Loucy (cell line): ENCODE results near the gene SLC2A4RG.
A peak's percentile ranks its signal among the peaks of the same experiment; 100 is the strongest.

ENCODE experiments used
- H2AFZ ChIP-seq: fragments of 200-600 bp; sonication (generic); 2 replicates; pipeline ENCODE4 v1.6.0; 2016; ENCODE audit warnings: antibody characterized with exemption, mild to moderate bottlenecking, low read length, moderate library complexity
- H3F3A ChIP-seq: fragments of 200-600 bp; 2 replicates; pipeline ENCODE4 v1.6.0; 2016; ENCODE audit warnings: antibody characterized with exemption, low read depth, mild to moderate bottlenecking
- H3K27me3 ChIP-seq: fragments of 200-600 bp; sonication (generic); 2 replicates; pipeline ENCODE4 v1.6.1; 2014; ENCODE audit warnings: low read length, mild to moderate bottlenecking; ENCODE audit not compliant: insufficient read depth, poor library complexity, severe bottlenecking
- H3K36me3 ChIP-seq: fragments of 200-600 bp; sonication (generic); 2 replicates; pipeline ENCODE4 v1.6.1; 2016; ENCODE audit warnings: low read length; ENCODE audit not compliant: insufficient read depth
- H3K4me1 ChIP-seq: fragments of 200-600 bp; sonication (generic); 2 replicates; pipeline ENCODE4 v1.5.1; 2014; ENCODE audit warnings: low read length, mild to moderate bottlenecking; ENCODE audit not compliant: insufficient read depth, poor library complexity, severe bottlenecking
- H3K4me2 ChIP-seq: fragments of 200-600 bp; sonication (generic); 2 replicates; pipeline ENCODE4 v1.6.0; 2014; ENCODE audit warnings: antibody characterized with exemption, low read length, low read depth, mild to moderate bottlenecking; ENCODE audit not compliant: poor library complexity, severe bottlenecking
- H3K4me3 ChIP-seq: fragments of 200-600 bp; sonication (generic); 2 replicates; pipeline ENCODE4 v1.5.1; 2014; ENCODE audit warnings: low read length, mild to moderate bottlenecking, mixed read lengths; ENCODE audit not compliant: poor library complexity, severe bottlenecking
- H3K79me2 ChIP-seq: fragments of 200-600 bp; sonication (generic); 2 replicates; pipeline ENCODE4 v1.6.1; 2014; ENCODE audit warnings: low read length; ENCODE audit not compliant: insufficient read depth
- H3K9ac ChIP-seq: fragments of 200-600 bp; sonication (generic); 2 replicates; pipeline ENCODE4 v1.6.0; 2014; ENCODE audit warnings: mild to moderate bottlenecking, low read depth, low read length, moderate library complexity; ENCODE audit not compliant: poor library complexity, severe bottlenecking
- H3K9me2 ChIP-seq: fragments of 200-600 bp; sonication (generic); replicated peaks from 2 replicates; pipeline ENCODE4 v1.6.1; 2016; ENCODE audit warnings: low read depth, low read length, mixed read lengths
- H3K9me3 ChIP-seq: fragments of 200-600 bp; sonication (generic); 2 replicates; pipeline ENCODE4 v1.6.1; 2014; ENCODE audit warnings: mild to moderate bottlenecking, antibody characterized with exemption, low read length, low read depth; ENCODE audit not compliant: insufficient read depth
- H4K20me1 ChIP-seq: fragments of 200-600 bp; sonication (generic); 2 replicates; pipeline ENCODE4 v1.6.0; 2014; ENCODE audit warnings: antibody characterized with exemption, low read length, mild to moderate bottlenecking; ENCODE audit not compliant: insufficient read depth, poor library complexity, severe bottlenecking
- EZH2phosphoT487 ChIP-seq: fragments of 200-600 bp; IDR thresholded peaks from 2 replicates; pipeline ENCODE4 v1.6.1; 2018; ENCODE audit warnings: antibody characterized with exemption, mild to moderate bottlenecking, moderate library complexity, borderline replicate concordance
- TF ChIP-seq, protein P1 (sequence below): fragments of 200-600 bp; sonication (generic); conservative IDR thresholded peaks from 2 replicates; pipeline ENCODE4 v1.5.1; 2014; ENCODE audit warnings: mild to moderate bottlenecking, antibody characterized with exemption, low read length

The SLC2A4RG gene, protein sequence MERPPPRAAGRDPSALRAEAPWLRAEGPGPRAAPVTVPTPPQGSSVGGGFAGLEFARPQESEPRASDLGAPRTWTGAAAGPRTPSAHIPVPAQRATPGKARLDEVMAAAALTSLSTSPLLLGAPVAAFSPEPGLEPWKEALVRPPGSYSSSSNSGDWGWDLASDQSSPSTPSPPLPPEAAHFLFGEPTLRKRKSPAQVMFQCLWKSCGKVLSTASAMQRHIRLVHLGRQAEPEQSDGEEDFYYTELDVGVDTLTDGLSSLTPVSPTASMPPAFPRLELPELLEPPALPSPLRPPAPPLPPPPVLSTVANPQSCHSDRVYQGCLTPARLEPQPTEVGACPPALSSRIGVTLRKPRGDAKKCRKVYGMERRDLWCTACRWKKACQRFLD

DNA sequence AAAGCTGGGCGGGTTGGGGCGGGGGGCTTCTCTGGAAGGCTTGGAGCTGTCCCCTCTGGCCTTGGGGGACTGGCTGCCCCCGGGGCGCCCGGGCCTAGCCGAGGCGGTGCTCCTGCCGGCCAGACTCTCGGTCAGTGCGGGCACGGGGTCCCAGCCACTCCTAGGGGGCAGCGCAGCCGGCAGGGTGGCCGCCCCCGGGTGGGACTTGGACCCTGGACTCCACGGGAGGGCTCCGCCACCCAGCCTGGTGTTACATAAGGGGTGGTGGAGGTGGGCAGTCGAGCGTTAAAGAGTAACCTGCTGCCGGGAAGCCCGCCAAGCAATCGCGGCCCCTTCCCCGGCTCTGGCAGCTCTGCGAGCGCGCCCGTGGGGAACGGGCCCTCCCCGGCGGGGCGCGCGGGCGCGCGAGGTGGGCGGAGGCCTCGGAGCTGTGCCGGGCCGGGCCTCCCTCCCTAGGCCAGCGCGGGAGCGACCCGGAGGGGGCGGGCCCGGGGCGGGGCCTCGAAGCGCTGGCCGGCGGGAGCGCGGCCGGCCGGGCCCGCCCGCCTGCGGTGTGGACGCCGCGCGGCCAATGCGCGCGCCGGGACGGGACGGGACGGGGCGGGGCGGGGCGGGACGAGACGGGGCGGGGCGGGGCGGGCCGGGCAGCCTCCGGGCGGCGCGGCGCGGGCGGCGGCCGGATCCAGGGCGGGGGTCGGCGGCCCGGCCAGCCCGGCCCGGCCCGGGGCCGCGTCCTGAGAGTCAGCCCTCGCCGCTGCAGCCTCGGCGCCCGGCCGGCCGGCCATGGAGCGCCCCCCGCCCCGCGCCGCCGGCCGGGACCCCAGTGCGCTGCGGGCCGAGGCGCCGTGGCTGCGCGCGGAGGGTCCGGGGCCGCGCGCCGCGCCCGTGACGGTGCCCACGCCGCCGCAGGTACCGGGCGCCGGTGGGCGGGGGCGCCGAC, at the start of gene SLC2A4RG:
SLC2A4RG (plus strand) TSS at position 647 of the 940 bp plus-strand sequence; CDS start at position 784, 137 bp downstream.
- no peaks in the 10 kb centered on the region for H3K27me3 ChIP-seq
- no peaks in the 10 kb centered on the region for H3K9me3 ChIP-seq
- 0 out of 2 replicates have a peak, but pooled peaks cover 7% of the 10 kb centered on the region for H3F3A ChIP-seq
- no peak for TF ChIP-seq EZH2phosphoT487
- TF ChIP-seq, protein P1, sequence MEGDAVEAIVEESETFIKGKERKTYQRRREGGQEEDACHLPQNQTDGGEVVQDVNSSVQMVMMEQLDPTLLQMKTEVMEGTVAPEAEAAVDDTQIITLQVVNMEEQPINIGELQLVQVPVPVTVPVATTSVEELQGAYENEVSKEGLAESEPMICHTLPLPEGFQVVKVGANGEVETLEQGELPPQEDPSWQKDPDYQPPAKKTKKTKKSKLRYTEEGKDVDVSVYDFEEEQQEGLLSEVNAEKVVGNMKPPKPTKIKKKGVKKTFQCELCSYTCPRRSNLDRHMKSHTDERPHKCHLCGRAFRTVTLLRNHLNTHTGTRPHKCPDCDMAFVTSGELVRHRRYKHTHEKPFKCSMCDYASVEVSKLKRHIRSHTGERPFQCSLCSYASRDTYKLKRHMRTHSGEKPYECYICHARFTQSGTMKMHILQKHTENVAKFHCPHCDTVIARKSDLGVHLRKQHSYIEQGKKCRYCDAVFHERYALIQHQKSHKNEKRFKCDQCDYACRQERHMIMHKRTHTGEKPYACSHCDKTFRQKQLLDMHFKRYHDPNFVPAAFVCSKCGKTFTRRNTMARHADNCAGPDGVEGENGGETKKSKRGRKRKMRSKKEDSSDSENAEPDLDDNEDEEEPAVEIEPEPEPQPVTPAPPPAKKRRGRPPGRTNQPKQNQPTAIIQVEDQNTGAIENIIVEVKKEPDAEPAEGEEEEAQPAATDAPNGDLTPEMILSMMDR = no peak
- H3K36me3 ChIP-seq = peaks cover 25% of the 10 kb centered on the region; the same call in 1 of the 2 replicates
- H4K20me1 ChIP-seq = peaks cover 32% of the 10 kb centered on the region
- peak within 1 kb of the TSS; percentile 30; the same call in 1 of the 2 replicates for H2AFZ ChIP-seq
- peaks cover 38% of the 10 kb centered on the region for H3K79me2 ChIP-seq
- peak within 1 kb of the TSS; percentile 95 for H3K4me2 ChIP-seq
- H3K4me3 ChIP-seq = peak within 1 kb of the TSS; percentile 88
- no peaks in the 10 kb centered on the region for H3K9me2 ChIP-seq
- peak within 1 kb of the TSS; percentile 98 for H3K9ac ChIP-seq
- peaks cover 38% of the 10 kb centered on the region for H3K4me1 ChIP-seq

DNA sequence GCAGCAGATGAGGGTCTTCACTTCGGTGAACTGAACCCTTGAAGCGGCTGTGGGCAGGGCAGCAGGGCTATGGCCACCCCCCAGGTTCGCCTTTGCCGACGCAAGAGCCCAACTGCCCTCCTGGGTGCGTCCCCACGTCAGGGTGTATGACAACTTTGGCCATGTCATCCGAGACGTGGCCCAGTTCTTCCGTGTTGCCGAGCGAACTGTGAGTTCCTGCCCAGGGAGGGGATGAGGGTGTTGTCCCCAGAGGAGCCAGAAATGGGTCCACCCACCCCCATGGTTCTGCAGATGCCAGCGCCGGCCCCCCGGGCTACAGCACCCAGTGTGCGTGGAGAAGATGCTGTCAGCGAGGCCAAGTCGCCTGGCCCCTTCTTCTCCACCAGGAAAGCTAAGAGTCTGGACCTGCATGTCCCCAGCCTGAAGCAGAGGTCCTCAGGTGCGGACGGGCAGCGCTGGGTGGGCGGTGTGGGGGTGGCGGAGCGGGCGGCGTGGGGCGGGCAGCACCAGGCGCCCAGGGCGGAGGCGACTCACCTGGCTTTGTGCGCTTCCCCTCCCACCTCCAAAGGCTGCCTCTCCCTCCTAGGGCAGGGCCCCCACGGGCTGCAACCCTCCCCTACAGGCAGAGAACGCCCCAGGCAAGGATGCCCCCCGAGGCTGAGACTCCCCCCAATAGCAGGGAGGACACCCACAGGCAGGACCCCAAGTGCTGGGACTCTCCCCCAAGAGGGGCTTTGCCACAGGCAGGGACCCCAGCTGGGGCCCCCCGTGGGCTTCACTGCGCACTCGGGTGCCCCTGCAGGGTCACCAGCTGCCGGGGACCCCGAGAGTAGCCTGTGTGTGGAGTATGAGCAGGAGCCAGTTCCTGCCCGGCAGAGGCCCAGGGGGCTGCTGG, 49.3 kb upstream of the SLC2A4RG start:
- Histone ChIP-seq H3K4me1 (no peaks in the 10 kb centered on the region), H3K27me3 (no peaks in the 10 kb centered on the region), H4K20me1 (no peaks in the 10 kb centered on the region), H3K4me2 (no peak overlapping the region), H3K9ac (no peak overlapping the region), H3K79me2 (no peaks in the 10 kb centered on the region), H2AFZ (no peak overlapping the region), H3K9me2 (no peaks in the 10 kb centered on the region), H3F3A (no peaks in the 10 kb centered on the region), H3K4me3 (no peak overlapping the region), H3K36me3 (no peaks in the 10 kb centered on the region), H3K9me3 (no peaks in the 10 kb centered on the region)
- TF ChIP-seq, protein P1 = no peak
- no peak for TF ChIP-seq EZH2phosphoT487
